Measurements from ENCODE around the gene PUSL1.

Gene PUSL1

DNA sequence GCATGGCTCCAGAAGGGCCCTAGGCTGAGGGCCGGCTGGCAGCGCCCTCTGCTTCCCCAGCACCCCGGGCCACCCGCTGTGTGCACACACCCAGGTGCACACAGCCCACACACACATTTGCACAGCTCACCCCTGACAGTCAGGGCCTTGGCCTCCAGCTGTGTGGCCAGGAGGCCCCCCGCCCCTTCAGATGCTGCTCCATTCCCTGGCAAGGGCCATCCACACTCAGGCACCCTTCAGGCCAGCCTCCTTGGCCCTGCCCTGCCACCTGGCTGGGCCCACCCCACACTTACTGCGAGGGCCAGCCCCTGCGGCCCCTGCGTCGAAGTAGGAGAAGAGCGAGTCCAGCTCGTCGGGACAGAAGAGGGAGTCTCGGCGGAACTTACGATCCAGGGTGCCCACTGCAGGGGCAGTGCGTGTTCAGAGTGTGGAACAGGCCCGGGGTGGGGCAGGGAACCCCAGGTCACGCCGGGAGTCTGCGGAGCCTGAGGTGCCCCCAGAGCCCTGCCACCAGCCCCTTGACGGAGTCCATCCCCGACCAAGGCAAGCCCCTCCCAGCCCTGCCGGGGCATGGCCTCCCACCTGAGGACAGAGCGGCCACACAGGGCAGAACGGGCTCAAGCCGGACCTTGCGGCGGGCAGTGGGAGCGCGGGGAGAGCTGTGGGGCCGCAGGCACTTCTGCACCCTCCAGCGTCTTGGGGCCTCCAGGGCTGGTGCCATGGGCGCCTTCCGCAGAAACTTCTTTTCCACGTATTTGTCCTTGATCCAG is 13.1 kb upstream of the PUSL1 start:
- DNase-seq = no peak

DNA sequence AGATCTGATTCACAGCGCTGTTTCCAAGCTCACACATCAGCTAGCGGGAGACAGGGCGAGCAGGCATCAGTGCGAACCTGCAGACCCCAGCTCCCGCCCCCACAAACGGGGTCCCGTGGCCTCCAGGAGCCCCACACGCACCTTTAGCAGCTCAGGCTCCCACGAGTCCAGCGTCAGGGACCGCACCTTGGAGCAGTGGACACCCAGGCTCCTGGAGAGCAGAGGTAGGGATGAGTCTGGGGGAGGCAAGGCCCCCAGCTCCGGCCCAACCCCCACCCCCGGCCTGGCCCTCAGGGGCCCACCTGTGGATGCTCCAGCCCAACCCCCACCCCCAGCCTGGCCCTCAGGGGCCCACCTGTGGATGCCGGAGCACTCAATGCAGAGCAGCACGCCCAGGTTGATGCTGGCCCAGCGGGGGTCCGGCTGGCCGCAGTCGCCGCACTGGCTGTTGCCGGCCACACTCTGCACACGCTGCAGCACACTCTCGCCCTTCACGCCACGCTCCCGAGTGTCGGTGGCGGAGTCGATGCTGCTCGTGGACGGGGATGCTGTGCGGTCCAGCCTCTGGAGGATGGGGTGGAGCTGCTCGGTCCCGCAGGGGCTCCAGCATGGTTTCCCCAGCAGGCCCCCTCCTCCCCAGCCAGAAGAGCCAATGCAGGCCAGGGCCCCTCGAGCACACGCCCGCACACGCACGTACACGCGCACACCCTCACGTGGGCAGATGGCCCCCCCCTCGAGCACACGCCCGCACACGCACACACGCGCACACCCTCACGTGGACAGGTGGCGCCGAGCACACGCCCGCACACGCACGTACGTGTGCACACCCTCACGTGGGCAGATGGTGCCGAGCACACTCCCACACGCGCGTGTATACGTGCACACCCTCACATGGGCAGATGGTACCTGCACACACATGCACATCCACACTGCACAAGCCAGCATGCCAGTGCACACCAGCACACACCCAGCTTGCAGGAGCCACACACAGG is 12.0 kb upstream of the PUSL1 start:
- DNase-seq = no peak

DNA sequence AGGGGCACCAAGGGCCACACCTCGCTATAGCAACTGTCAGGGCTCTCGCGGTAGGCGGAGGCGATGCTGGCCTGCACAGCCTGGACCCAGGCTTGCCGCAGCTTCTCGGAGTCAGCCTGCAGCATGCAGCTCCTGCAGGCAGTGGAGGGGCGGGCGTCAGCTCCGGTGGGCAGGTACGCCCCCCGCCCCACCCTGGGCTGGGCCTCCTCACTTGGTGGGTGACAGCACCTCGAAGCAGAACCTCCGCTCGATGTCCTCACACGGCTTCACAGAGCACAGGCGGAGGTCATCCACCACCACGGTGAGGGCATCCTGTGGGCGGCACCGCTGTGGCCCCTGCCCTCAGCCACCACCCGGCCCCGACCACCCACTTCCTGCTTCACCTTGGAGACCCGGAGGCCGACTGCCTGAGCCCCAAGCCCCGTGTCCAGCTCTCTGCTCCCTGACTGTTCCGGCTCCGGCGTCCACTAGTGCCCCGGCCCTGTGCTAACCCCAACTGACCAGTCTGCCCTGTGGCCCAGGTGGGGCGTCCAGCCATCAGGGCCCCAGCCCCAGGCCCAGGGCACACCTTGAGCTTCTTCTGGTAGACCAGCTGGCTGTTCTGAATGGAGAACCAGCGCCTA is 10.5 kb upstream of the PUSL1 start:
- no peak for DNase-seq

GRCh38 chr1:1298861-1299685 is 9.3 kb upstream of the PUSL1 start:
- DNase-seq = peak; percentile 27

GRCh38 chr1:1299686-1300351 is 8.6 kb upstream of the PUSL1 start:
- no peak for DNase-seq

DNA sequence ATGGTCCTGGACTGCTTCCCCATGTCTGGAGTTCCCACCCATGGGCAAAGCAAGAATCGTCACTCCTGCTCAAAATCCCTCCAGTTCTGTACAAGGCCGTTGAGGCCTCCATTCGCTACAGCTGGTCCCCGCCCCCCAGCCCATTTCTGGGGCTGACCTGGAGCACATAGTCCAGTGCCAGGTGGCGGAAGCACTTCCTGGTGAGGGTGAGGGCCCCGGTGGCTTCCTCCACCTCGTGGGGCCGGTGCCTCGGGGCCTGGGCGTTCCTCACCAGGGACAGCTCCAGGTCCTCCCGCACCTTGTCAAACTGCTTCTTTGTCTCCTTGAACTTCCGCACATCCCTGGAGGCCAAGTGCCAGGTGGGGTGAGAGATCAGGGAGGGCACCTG is 8.1 kb upstream of the PUSL1 start:
- no peak for DNase-seq

- no peak for DNase-seq
These were observed 6.4 kb upstream of the PUSL1 start for GRCh38 chr1:1302006-1302430.

GRCh38 chr1:1302951-1303509 is 5.4 kb upstream of the PUSL1 start:
- DNase-seq = no peak

- DNase-seq = no peak
These were observed 4.7 kb upstream of the PUSL1 start for GRCh38 chr1:1303736-1304135.

- DNase-seq = peak; percentile 87
These were observed 3.8 kb upstream of the PUSL1 start for GRCh38 chr1:1304331-1305299.

GRCh38 chr1:1305300-1306069 is 2.9 kb upstream of the PUSL1 start:
- peak; percentile 77 for DNase-seq

- peak; percentile 37 for DNase-seq
These were observed 2.2 kb upstream of the PUSL1 start for GRCh38 chr1:1306070-1306660.

DNA sequence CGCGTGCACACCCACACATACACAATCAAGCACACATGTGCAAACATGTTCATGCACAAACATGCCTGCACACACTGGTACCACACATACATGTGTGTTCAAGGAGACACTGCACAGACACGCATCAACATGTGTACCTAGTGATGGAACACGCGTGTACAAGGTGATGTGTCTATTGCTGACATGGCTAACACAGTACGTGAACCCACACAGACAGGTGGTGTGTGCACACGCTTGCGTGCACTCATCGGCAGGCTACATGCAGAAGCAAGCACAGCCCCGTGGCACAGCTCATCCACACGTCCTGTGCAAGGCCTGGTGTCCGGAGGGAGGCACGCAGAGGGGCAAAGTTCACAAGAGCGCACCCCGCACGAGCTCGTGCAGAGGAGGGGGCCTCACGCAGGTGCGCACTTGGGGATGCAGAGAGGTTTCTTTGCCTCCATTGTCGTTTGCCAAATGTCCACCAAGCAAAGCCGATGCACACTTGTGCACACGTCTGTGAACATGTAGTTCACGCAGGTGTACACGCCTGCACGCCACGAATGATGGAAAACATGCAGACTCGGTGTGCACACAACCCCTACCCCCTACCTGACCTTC is 1.6 kb upstream of the PUSL1 start:
- DNase-seq = no peak

GRCh38 chr1:1307261-1307922 is 1.0 kb upstream of the PUSL1 start:
- DNase-seq = no peak

GRCh38 chr1:1308756-1309250 is 406 bp downstream of the PUSL1 start:
- DNase-seq = no peak

- DNase-seq = no peak
These were observed 1.1 kb downstream of the PUSL1 start for GRCh38 chr1:1309251-1310108.

DNA sequence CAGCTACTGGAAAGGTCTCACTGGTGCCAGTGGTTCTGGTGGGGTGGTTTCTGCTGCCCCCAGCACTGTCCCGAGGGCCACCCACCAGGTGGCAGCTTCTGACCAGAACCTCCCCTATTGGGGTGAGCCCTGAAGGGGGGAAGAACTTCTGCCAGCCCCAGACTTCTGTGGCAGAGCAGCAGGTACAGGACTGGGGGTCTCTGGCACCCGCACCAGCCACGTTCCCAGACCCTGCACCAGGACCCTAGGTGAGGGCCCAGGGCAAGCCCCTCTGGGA is 1.6 kb downstream of the PUSL1 start:
- DNase-seq = no peak
